ENCODE data around the gene SYNJ2BP. TPM values are rescaled to one million over a fixed set of nuclear protein-coding genes. Genes with fewer than 3 reads are reported as not detected.

SYNJ2BP gene
- total and polyA plus RNA-seq, 10 donors, result 4.8 to 29.1 (median 21.8) TPM

DNA sequence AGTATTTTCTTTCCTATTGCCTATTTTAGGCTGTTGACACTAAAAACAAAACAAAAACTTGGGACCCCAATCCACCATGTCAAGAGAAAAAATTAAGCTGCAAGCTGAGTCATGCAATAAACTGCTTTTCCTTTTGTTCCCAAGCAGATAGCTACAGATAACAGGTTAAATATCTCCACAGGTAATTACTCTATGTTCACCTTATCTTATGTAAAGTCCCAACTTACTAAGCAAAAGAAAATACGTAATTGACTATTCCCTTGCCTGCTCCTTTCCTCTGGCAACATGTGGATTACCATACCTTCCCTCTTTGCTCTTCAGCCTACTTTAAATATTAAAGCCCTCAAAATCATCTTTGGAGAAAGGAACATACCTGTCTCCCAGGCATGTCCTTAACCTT lies 38.2 kb downstream of the SYNJ2BP start:
- DNase-seq, result no peak
- Histone ChIP-seq H3K4me1 (peaks cover 0 to 12% (median 0%) of the 10 kb centered on the region in 6 donors), H3K4me3 (no peak overlapping the region), H3K27me3 (replicated peaks in 1 of 7) (no peaks in the 10 kb centered on the region), H3K27ac (no peak overlapping the region), H3K36me3 (peaks cover 0 to 88% (median 47%) of the 10 kb centered on the region in 6 donors), H3K9me3 (no peaks in the 10 kb centered on the region)
- TF ChIP-seq, protein P1, sequence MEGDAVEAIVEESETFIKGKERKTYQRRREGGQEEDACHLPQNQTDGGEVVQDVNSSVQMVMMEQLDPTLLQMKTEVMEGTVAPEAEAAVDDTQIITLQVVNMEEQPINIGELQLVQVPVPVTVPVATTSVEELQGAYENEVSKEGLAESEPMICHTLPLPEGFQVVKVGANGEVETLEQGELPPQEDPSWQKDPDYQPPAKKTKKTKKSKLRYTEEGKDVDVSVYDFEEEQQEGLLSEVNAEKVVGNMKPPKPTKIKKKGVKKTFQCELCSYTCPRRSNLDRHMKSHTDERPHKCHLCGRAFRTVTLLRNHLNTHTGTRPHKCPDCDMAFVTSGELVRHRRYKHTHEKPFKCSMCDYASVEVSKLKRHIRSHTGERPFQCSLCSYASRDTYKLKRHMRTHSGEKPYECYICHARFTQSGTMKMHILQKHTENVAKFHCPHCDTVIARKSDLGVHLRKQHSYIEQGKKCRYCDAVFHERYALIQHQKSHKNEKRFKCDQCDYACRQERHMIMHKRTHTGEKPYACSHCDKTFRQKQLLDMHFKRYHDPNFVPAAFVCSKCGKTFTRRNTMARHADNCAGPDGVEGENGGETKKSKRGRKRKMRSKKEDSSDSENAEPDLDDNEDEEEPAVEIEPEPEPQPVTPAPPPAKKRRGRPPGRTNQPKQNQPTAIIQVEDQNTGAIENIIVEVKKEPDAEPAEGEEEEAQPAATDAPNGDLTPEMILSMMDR (IDR thresholded peaks at IDR 0.05 in 8 of 11, conservative IDR thresholded peaks at IDR 0.05 in 3 of 11), result no peak
- no peak for TF ChIP-seq POLR2A (IDR thresholded peaks at IDR 0.05)
- TF ChIP-seq POLR2AphosphoS5 (IDR thresholded peaks at IDR 0.05), result no peak
- intact Hi-C loops (cut with DNase I; ENCODE audit: low total_unique reads), result no loop called here
- WGBS, 5 donors, result 90 to 98% (median 93%) methylated on average over 1 of the region's 1 CpG

Other genes starting within 250 kb of the SYNJ2BP start
- under 1 TPM; 0.19 to 0.52 (median 0.33) TPM for gene SLC8A3, start 228.1 kb downstream of the SYNJ2BP start, total RNA-seq
- not detected for gene SLC8A3, start 228.1 kb downstream of the SYNJ2BP start, polyA plus RNA-seq
- 10 to 100 TPM; 20.2 to 35.3 (median 25.5) TPM for gene COX16, start 57.4 kb downstream of the SYNJ2BP start, total RNA-seq
- gene COX16, start 57.4 kb downstream of the SYNJ2BP start, polyA plus RNA-seq, result 10 to 100 TPM; 42.2 to 66.4 (median 59.6) TPM
- under 1 TPM in 3 of 7 donors, not detected in 4; 0.16 to 0.23 (median 0.18) TPM for gene ADAM21, start 35.1 kb upstream of the SYNJ2BP start, total RNA-seq
- under 1 TPM in 1 of 3 donors, not detected in 2; 0.06 TPM for gene ADAM21, start 35.1 kb upstream of the SYNJ2BP start, polyA plus RNA-seq
- gene ADAM20, start 117.9 kb upstream of the SYNJ2BP start, total RNA-seq, result 1 to 10 TPM; 1.2 to 4.8 (median 2.4) TPM
- under 1 TPM; 0.05 to 0.07 (median 0.06) TPM for gene ADAM20, start 117.9 kb upstream of the SYNJ2BP start, polyA plus RNA-seq
- 10 to 100 TPM; 36.7 to 55.7 (median 43.1) TPM for gene MED6, start 183.6 kb upstream of the SYNJ2BP start, total RNA-seq
- 10 to 100 TPM; 15.2 to 19.4 (median 18.9) TPM for gene MED6, start 183.6 kb upstream of the SYNJ2BP start, polyA plus RNA-seq
- 10 to 100 TPM in 1 of 7 donors, 1 to 10 TPM in 6; 8.1 to 13.2 (median 9.3) TPM for gene TTC9, start 224.8 kb upstream of the SYNJ2BP start, total RNA-seq
- gene TTC9, start 224.8 kb upstream of the SYNJ2BP start, polyA plus RNA-seq, result 1 to 10 TPM; 4.6 to 7.4 (median 7.3) TPM